KMS-11 (cell line): ENCODE results near the gene CDC42BPA.

ENCODE experiments used
- H2AFZ ChIP-seq: fragments of 200-600 bp; sonication (generic); 2 replicates; pipeline ENCODE4 v1.6.1; 2016; ENCODE audit warnings: antibody characterized with exemption, mixed run types, low read depth
- H3K27ac ChIP-seq: fragments of 200-600 bp; sonication (generic); 2 replicates; pipeline ENCODE4 v1.6.1; 2016; ENCODE audit warnings: mild to moderate bottlenecking, mixed run types
- H3K27me3 ChIP-seq: fragments of 200-600 bp; sonication (generic); 2 replicates; pipeline ENCODE4 v1.6.1; 2017; ENCODE audit warnings: mild to moderate bottlenecking, low read depth, mixed run types, moderate library complexity; ENCODE audit not compliant: insufficient read depth
- H3K36me3 ChIP-seq: fragments of 200-600 bp; sonication (generic); 2 replicates; pipeline ENCODE4 v1.6.1; 2017; ENCODE audit warnings: mild to moderate bottlenecking, mixed run types; ENCODE audit not compliant: insufficient read depth
- H3K4me1 ChIP-seq: fragments of 200-600 bp; sonication (generic); 2 replicates; pipeline ENCODE4 v1.6.1; 2016; ENCODE audit warnings: mild to moderate bottlenecking, low read depth, mixed run types; ENCODE audit not compliant: poor library complexity, severe bottlenecking
- H3K4me2 ChIP-seq: fragments of 200-600 bp; sonication (generic); 2 replicates; pipeline ENCODE4 v1.7.0; 2016; ENCODE audit warnings: mild to moderate bottlenecking, mixed run types
- H3K4me3 ChIP-seq: fragments of 200-600 bp; sonication (generic); IDR thresholded peaks from 2 replicates; pipeline ENCODE4 v1.6.1; 2017; ENCODE audit warnings: low read depth, low read length, mixed read lengths; ENCODE audit not compliant: insufficient read depth
- H3K79me2 ChIP-seq: fragments of 200-600 bp; sonication (generic); 2 replicates; pipeline ENCODE4 v1.6.1; 2016; ENCODE audit warnings: low read depth, mixed run types; ENCODE audit not compliant: insufficient read depth
- H3K9ac ChIP-seq: fragments of 200-600 bp; sonication (generic); 2 replicates; pipeline ENCODE4 v1.6.1; 2016; ENCODE audit warnings: mild to moderate bottlenecking, mixed run types
- H4K20me1 ChIP-seq: fragments of 200-600 bp; sonication (generic); 2 replicates; pipeline ENCODE4 v1.6.1; 2016; ENCODE audit warnings: mild to moderate bottlenecking, mixed run types; ENCODE audit not compliant: insufficient read depth
- TF ChIP-seq, protein P1 (sequence below): fragments of 200-600 bp; sonication (generic); conservative IDR thresholded peaks from 2 replicates; pipeline ENCODE4 v1.6.1; 2017; ENCODE audit warnings: low read depth, mild to moderate bottlenecking, antibody characterized with exemption, low read length, moderate library complexity, mixed read lengths

Gene CDC42BPA

DNA sequence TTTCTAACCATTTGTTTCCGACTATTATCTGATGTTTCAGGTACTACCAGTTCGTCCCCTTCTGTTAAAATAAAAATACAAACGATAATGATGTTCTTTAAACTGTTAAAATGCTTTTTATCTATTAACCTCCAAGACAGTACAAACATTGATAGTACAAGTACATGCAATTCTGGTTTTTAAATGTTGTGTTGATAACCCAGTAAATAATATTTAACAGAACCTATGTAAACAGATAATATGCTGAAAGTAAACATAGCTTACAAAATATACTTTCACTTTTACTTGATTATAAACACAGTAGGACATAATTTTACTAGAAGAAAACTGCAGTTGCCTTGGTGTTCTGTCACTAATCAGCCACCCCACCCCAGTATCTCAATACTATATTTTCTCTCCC lies 301.3 kb downstream of the CDC42BPA start:
- no peaks in the 10 kb centered on the region for H3K4me1 ChIP-seq
- TF ChIP-seq, protein P1, sequence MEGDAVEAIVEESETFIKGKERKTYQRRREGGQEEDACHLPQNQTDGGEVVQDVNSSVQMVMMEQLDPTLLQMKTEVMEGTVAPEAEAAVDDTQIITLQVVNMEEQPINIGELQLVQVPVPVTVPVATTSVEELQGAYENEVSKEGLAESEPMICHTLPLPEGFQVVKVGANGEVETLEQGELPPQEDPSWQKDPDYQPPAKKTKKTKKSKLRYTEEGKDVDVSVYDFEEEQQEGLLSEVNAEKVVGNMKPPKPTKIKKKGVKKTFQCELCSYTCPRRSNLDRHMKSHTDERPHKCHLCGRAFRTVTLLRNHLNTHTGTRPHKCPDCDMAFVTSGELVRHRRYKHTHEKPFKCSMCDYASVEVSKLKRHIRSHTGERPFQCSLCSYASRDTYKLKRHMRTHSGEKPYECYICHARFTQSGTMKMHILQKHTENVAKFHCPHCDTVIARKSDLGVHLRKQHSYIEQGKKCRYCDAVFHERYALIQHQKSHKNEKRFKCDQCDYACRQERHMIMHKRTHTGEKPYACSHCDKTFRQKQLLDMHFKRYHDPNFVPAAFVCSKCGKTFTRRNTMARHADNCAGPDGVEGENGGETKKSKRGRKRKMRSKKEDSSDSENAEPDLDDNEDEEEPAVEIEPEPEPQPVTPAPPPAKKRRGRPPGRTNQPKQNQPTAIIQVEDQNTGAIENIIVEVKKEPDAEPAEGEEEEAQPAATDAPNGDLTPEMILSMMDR: no peak

DNA sequence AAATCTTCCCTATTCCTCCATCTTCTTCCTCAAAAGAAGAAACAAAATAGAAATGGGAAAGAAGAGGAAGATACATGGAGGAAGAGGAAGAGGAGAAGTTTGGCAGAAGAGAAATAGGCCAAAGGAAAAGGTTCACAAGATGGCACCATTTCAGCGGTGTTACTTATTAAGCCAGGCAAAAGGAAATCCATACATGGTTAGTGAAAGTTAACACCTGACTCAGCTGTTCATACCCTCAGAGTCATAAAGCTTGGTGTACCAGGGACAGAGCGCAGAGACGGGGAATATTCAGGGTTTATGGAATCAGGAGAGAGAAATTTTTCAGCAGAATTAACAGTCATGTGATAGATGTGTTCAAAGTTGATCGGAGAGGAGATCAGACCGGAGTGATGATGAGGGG lies 307.6 kb downstream of the CDC42BPA start:
- Histone ChIP-seq H4K20me1 (no peaks in the 10 kb centered on the region), H2AFZ (no peak overlapping the region), H3K4me2 (no peak overlapping the region), H3K9ac (no peak overlapping the region), H3K4me3 (no peak overlapping the region), H3K4me1 (no peaks in the 10 kb centered on the region), H3K27me3 (no peaks in the 10 kb centered on the region; the same call in 1 of the 2 replicates), H3K36me3 (no peaks in the 10 kb centered on the region), H3K27ac (no peak overlapping the region), H3K79me2 (no peaks in the 10 kb centered on the region)
- TF ChIP-seq, protein P1: no peak

More for the DNA sequence above, 301.3 kb downstream of the CDC42BPA start:
- H3K4me2 ChIP-seq: no peak overlapping the region
- H3K27ac ChIP-seq: no peak overlapping the region
- no peaks in the 10 kb centered on the region for H3K36me3 ChIP-seq
- no peak overlapping the region for H2AFZ ChIP-seq
- no peaks in the 10 kb centered on the region for H3K79me2 ChIP-seq
- no peak overlapping the region for H3K9ac ChIP-seq
- no peak overlapping the region for H3K4me3 ChIP-seq
- H3K27me3 ChIP-seq: no peaks in the 10 kb centered on the region
- H4K20me1 ChIP-seq: no peaks in the 10 kb centered on the region

DNA sequence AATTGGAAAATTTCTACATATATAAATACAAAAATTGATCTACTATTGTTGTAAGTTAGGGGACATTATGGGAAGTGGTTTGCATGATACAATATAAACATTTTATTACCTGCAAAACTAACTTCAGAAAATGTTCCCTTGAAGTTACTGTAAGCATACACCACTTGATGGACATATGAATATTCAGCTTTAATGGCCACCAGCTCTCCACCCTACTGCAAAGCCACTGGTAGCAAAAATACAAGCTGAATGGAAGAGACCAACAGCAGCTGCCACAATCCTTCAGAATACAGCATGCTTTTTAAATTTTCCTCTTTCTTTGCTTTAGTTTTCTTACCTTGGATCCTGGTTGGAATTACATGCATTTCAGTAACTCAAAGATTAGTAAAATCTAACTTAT lies 308.4 kb downstream of the CDC42BPA start:
- no peak overlapping the region for H3K4me2 ChIP-seq
- no peaks in the 10 kb centered on the region for H3K79me2 ChIP-seq
- H2AFZ ChIP-seq: no peak overlapping the region
- H3K4me3 ChIP-seq: no peak overlapping the region
- no peaks in the 10 kb centered on the region for H3K36me3 ChIP-seq
- H3K9ac ChIP-seq: no peak overlapping the region
- H3K27ac ChIP-seq: no peak overlapping the region
- H3K4me1 ChIP-seq: no peaks in the 10 kb centered on the region
- TF ChIP-seq, protein P1: no peak
- H3K27me3 ChIP-seq: no peaks in the 10 kb centered on the region; the same call in 1 of the 2 replicates
- H4K20me1 ChIP-seq: no peaks in the 10 kb centered on the region

DNA sequence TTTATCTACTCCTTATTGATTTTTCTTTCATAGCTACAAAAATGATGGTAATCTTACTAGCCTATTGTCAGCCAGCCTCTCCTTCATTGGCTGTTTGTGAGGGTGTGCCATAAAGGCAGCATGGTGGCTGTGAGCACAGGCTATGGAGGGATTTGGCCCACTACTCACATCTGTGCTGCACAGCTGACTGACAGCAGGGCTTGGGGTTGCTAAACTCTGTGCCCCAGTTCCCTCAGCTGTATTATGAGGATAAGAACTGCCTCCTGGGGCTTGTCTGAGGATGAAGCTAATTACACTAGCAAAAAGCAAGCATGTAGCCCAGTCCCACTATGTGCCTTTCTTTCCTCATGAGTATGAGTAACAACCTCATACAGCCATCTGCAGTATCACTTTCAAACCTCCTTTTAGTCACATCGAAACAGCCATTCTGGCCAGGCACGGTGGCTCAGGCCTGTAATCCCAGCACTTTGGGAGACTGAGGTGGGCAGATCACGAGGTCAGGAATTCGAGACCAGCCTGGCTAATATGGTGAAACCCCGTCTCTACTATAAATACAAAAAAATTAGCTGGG lies 312.0 kb downstream of the CDC42BPA start:
- Histone ChIP-seq H4K20me1 (no peaks in the 10 kb centered on the region), H3K4me3 (no peak overlapping the region), H3K36me3 (no peaks in the 10 kb centered on the region), H3K4me1 (no peaks in the 10 kb centered on the region), H3K9ac (no peak overlapping the region), H3K27me3 (no peaks in the 10 kb centered on the region; the same call in 1 of the 2 replicates), H2AFZ (no peak overlapping the region), H3K79me2 (no peaks in the 10 kb centered on the region), H3K27ac (no peak overlapping the region), H3K4me2 (no peak overlapping the region)
- TF ChIP-seq, protein P1: no peak
